Smooth muscle cell (in vitro differentiated cells): ENCODE data around the gene TMEM212. TPM values are rescaled to one million over a fixed set of nuclear protein-coding genes. Genes with fewer than 3 reads are reported as not detected.
"Not testable (repeated sequence)": the region's sequence is repeated elsewhere in the genome, so short reads cannot be mapped to it uniquely, and the experiment has no call there.

Experiments used
- DNase-seq: peaks from one replicate; lab custom pipeline; 2025; ENCODE audit not compliant: unreplicated experiment; lab: John Stamatoyannopoulos, UW
- H2AFZ ChIP-seq: fragments of 200-600 bp; sonication (generic); 2 replicates; pipeline ENCODE4 v1.6.0; 2016; ENCODE audit warnings: antibody characterized with exemption, low read depth, mild to moderate bottlenecking
- H3F3A ChIP-seq: fragments of 200-600 bp; sonication (generic); 2 replicates; pipeline ENCODE4 v1.6.0; 2017; ENCODE audit warnings: antibody characterized with exemption, low read depth
- H3K27ac ChIP-seq: fragments of 200-600 bp; sonication (generic); 2 replicates; pipeline ENCODE4 v1.5.1; 2016; ENCODE audit warnings: low read depth, mild to moderate bottlenecking
- H3K27me3 ChIP-seq: fragments of 200-600 bp; sonication (generic); 2 replicates; pipeline ENCODE4 v1.6.1; 2016; ENCODE audit warnings: low read depth, mild to moderate bottlenecking
- H3K36me3 ChIP-seq: fragments of 200-600 bp; sonication (generic); 2 replicates; pipeline ENCODE4 v1.5.1; 2016; ENCODE audit warnings: low read depth
- H3K4me1 ChIP-seq: fragments of 200-600 bp; sonication (generic); 2 replicates; pipeline ENCODE4 v1.5.1; 2016; ENCODE audit warnings: low read depth
- H3K4me2 ChIP-seq: fragments of 200-600 bp; sonication (generic); 2 replicates; pipeline ENCODE4 v1.6.0; 2016; ENCODE audit warnings: mild to moderate bottlenecking
- H3K4me3 ChIP-seq: fragments of 200-600 bp; sonication (generic); 2 replicates; pipeline ENCODE4 v1.5.1; 2016; ENCODE audit warnings: mild to moderate bottlenecking
- H3K79me2 ChIP-seq: fragments of 200-600 bp; sonication (generic); 2 replicates; pipeline ENCODE4 v1.6.0; 2016; ENCODE audit warnings: low read depth, mild to moderate bottlenecking
- H3K9ac ChIP-seq: fragments of 200-600 bp; sonication (generic); 2 replicates; pipeline ENCODE4 v1.6.0; 2016; ENCODE audit warnings: low read depth
- H3K9me3 ChIP-seq: fragments of 200-600 bp; sonication (generic); replicated peaks from 2 replicates; pipeline ENCODE4 v1.5.1; 2016; ENCODE audit warnings: low read depth
- H4K20me1 ChIP-seq: fragments of 200-600 bp; sonication (generic); 2 replicates; pipeline ENCODE4 v1.6.0; 2016; ENCODE audit warnings: low read depth
- WGBS: methylation state at CpG from one replicate; pipeline ENCODE4 v1.1.7; 2016; ENCODE audit warnings: low lambda C conversion rate; 5-methylcytosine and 5-hydroxymethylcytosine counted together
- polyA plus RNA-seq: library from polyadenylated mRNA; unstranded; fragments of >200 nt; fragmentation: Nextera tagmentation; extraction: Ambion mirVana; gene quantifications from 2 replicates; pipeline ENCODE4 v1.2.1, GENCODE V29; 2016
- total RNA-seq: library from RNA; depleted of rRNA; stranded (reverse); fragments of >200 nt; gene quantifications from 2 replicates; pipeline ENCODE4 v1.2.3, GENCODE V29; 2014
- TF ChIP-seq, protein P1 (sequence below): fragments of 200-600 bp; sonication (generic); IDR thresholded peaks from 2 replicates; pipeline ENCODE4 v1.5.1; 2017; ENCODE audit warnings: borderline replicate concordance, mild to moderate bottlenecking, antibody characterized with exemption; ENCODE audit not compliant: insufficient read depth, poor library complexity, severe bottlenecking

The TMEM212 gene
- total and polyA plus RNA-seq, 2 experiments from 2014 or later: not detected

DNA sequence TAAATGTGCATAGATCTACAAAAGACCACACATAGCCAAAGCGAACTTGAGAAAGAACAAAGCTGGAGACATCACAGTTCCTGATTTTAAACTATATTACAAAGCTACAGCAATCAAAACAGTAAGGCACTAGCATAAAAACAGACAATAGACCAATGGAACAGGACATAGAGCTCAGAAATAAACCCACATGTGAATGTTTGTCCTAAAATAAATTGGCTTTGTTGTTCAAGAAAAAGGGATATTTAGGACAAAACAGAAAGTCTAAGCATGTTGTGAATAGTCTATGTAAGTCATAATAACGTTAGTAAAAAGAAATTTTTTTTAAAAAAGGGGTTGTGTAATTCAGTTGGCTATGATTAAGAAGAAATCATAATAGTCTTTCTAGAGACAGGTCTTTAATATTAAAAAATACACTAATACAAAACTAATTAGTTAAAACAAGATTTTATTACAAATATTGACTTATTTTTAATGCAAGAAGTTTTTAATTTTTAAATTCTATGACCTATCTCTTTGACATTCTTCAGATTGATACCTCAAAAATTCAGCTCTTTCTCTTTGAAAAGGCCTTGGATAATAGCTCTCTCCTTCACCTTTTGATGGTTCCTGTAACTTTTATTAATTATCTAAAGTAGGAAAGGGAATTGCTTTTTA is 11.6 kb downstream of the TMEM212 start:
- TF ChIP-seq, protein P1, sequence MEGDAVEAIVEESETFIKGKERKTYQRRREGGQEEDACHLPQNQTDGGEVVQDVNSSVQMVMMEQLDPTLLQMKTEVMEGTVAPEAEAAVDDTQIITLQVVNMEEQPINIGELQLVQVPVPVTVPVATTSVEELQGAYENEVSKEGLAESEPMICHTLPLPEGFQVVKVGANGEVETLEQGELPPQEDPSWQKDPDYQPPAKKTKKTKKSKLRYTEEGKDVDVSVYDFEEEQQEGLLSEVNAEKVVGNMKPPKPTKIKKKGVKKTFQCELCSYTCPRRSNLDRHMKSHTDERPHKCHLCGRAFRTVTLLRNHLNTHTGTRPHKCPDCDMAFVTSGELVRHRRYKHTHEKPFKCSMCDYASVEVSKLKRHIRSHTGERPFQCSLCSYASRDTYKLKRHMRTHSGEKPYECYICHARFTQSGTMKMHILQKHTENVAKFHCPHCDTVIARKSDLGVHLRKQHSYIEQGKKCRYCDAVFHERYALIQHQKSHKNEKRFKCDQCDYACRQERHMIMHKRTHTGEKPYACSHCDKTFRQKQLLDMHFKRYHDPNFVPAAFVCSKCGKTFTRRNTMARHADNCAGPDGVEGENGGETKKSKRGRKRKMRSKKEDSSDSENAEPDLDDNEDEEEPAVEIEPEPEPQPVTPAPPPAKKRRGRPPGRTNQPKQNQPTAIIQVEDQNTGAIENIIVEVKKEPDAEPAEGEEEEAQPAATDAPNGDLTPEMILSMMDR: no peak
- 89% methylated on average over 2 of the region's 2 CpGs for WGBS
- H3K4me3 ChIP-seq: no peak overlapping the region
- H3K9me3 ChIP-seq: peaks cover 5% of the 10 kb centered on the region
- no peaks in the 10 kb centered on the region for H4K20me1 ChIP-seq
- H3K4me1 ChIP-seq: peaks cover 8% of the 10 kb centered on the region
- H3K27ac ChIP-seq: no peak overlapping the region
- no peak overlapping the region for H3K9ac ChIP-seq
- peaks cover 18% of the 10 kb centered on the region for H3F3A ChIP-seq
- no peaks in the 10 kb centered on the region for H3K79me2 ChIP-seq
- no peak overlapping the region for H2AFZ ChIP-seq
- DNase-seq: no peak
- H3K4me2 ChIP-seq: no peak overlapping the region
- H3K36me3 ChIP-seq: no peaks in the 10 kb centered on the region
- no peaks in the 10 kb centered on the region for H3K27me3 ChIP-seq

DNA sequence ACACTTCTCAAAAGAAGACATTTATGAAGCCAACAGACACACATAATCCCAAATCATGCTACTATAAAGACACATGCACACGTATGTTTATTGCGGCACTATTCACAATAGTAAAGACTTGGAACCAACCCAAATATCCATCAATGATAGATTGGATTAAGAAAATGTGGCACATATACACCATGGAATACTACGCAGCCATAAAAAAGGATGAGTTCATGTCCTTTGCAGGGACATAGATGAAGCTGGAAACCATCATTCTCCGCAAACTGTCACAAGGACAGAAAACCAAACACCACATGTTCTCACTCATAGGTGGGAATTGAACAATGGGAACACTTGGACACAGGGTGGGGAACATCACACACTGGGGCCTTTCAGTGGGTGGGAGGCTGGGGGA is 15.6 kb downstream of the TMEM212 start:
- not testable (repeated sequence) for H3K4me3 ChIP-seq, DNase-seq, H3K36me3 ChIP-seq, H3K27me3 ChIP-seq, H3F3A ChIP-seq, H3K4me2 ChIP-seq, H3K9me3 ChIP-seq, H3K27ac ChIP-seq, H3K9ac ChIP-seq, H3K79me2 ChIP-seq, H4K20me1 ChIP-seq, H2AFZ ChIP-seq, H3K4me1 ChIP-seq
- WGBS: over 99% methylated on average over 4 of the region's 4 CpGs

DNA sequence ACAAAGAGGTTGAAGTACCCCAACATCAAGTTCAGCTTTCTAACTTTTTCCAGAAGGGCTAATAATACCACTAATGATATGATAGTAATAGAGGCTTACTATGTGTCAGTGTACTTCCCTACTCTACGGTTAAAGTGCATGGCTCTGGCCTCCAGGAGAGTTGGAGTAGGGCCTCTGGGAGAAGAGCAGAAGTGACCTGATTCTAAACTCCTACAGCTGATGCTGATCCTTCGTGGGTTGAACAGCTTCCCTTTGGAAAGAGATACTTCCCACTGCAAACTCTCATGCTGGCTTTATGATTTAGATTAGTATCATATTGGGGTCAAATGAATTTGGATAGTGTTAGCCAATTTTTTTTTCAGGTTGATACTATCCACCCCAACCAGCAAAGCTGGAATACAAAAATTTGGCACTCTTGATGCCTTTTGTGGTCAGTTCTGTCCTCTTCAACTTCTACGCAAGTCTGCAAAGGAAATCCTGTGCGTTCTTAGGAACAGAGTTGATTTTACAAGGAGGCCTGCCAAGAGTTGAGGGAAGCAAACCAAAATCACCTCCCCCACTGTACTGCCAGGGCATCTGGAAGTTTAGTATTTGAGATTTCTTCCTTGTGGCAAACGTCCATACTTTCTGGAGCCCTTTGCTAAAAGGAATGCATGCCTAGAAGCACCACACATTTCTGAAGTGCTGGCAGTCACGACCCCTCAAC is 17.8 kb downstream of the TMEM212 start:
- H3K27me3 ChIP-seq: no peaks in the 10 kb centered on the region
- no peak overlapping the region for H3K9ac ChIP-seq
- H3K27ac ChIP-seq: peak overlapping the region; percentile 55
- TF ChIP-seq, protein P1: no peak
- 31% methylated on average over 6 of the region's 6 CpGs for WGBS
- no peaks in the 10 kb centered on the region for H4K20me1 ChIP-seq
- peak overlapping the region; percentile 50 for H2AFZ ChIP-seq
- peak overlapping the region; percentile 3 for H3K4me2 ChIP-seq
- no peak overlapping the region for H3K4me3 ChIP-seq
- no peaks in the 10 kb centered on the region for H3K79me2 ChIP-seq
- H3K4me1 ChIP-seq: peaks cover 10% of the 10 kb centered on the region
- no peak for DNase-seq
- no peaks in the 10 kb centered on the region for H3K36me3 ChIP-seq
- no peaks in the 10 kb centered on the region for H3K9me3 ChIP-seq
- peaks cover 4% of the 10 kb centered on the region for H3F3A ChIP-seq

DNA sequence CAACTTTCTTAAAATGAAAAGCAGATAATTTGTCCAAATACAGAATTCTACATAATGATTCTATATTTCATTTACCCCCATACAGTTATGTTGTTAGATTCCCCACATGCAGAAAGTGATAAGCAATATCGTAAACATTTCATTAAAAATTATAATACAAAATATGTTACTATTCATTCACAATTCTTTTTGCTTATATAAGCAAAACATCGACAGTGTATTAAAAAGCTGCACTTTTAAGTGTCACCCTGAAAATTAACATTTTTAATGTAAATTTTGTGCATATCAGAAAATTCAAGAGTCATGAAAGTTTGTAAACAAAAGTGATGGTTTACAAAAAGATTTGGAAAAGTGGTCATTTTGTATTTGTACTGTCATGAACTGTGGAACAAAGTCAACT is 19.2 kb downstream of the TMEM212 start:
- Histone ChIP-seq H3K4me3 (no peak overlapping the region), H3F3A (peaks cover 4% of the 10 kb centered on the region), H3K4me2 (no peak overlapping the region), H3K9me3 (no peaks in the 10 kb centered on the region), H3K27me3 (no peaks in the 10 kb centered on the region), H4K20me1 (no peaks in the 10 kb centered on the region), H3K4me1 (peaks cover 10% of the 10 kb centered on the region), H3K79me2 (no peaks in the 10 kb centered on the region), H3K27ac (no peak overlapping the region), H3K9ac (no peak overlapping the region), H2AFZ (no peak overlapping the region), H3K36me3 (no peaks in the 10 kb centered on the region)
- WGBS: 81% methylated on average over 2 of the region's 2 CpGs
- no peak for DNase-seq
- TF ChIP-seq, protein P1: no peak
